ENCODE data around the gene TRDN. TPM values are rescaled to one million over a fixed set of nuclear protein-coding genes. Genes with fewer than 3 reads are reported as not detected.
"Not testable (repeated sequence)": the region's sequence is repeated elsewhere in the genome, so short reads cannot be mapped to it uniquely, and the experiment has no call there.

The TRDN gene
- polyA plus RNA-seq, 1 experiment: not detected

- POLR2A ChIA-PET: no interaction called here
- no peak for DNase-seq (ENCODE audit: low read depth)
- TF ChIP-seq CTCF (IDR thresholded peaks at IDR 0.05; ENCODE audit: insufficient read depth, low read depth, low read length): no peak
- Histone ChIP-seq H3K4me3 (ENCODE audit: low read depth, low read length) (no peak overlapping the region), H3K27me3 (ENCODE audit: control insufficient read depth, insufficient read depth, low read length) (no peaks in the 10 kb centered on the region), H3K36me3 (ENCODE audit: control insufficient read depth, insufficient read depth, low read length) (no peaks in the 10 kb centered on the region)
- CTCF ChIA-PET: no interaction called here
These were observed 67.2 kb downstream of the TRDN start for GRCh38 chr6:123569575-123569974.

- no peak for TF ChIP-seq CTCF (IDR thresholded peaks at IDR 0.05; ENCODE audit: insufficient read depth, low read depth, low read length)
- no peaks in the 10 kb centered on the region for H3K36me3 ChIP-seq (ENCODE audit: control insufficient read depth, insufficient read depth, low read length)
- no peak for DNase-seq (ENCODE audit: low read depth)
- CTCF ChIA-PET: no interaction called here
- H3K4me3 ChIP-seq (ENCODE audit: low read depth, low read length): no peak overlapping the region
- POLR2A ChIA-PET: no interaction called here
- H3K27me3 ChIP-seq (ENCODE audit: control insufficient read depth, insufficient read depth, low read length): no peaks in the 10 kb centered on the region
These were observed 71.2 kb downstream of the TRDN start for GRCh38 chr6:123565529-123565928.

DNA sequence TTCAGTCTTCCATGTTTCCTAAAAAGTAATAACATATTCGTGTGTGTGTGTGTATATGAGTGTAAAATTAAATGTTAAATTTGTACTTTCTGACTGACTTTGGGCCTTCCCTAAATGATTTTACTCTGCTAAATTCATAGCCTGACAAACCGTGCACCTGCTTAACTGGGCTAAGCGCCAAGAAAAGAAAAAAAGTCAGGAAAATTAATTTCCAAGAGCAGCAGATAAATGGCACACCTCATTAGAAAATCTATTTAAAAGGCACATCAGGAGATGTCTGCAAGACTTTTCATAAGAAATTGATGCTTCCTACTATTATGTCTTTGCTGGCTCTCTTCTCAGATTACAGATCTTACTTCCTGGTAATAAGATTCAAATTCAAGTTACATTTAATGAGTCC lies 72.4 kb downstream of the TRDN start:
- ChIA-PET POLR2A (no interaction called here), CTCF (no interaction called here)
- DNase-seq (ENCODE audit: low read depth): no peak
- no peak overlapping the region for H3K4me3 ChIP-seq (ENCODE audit: low read depth, low read length)
- no peak for TF ChIP-seq CTCF (IDR thresholded peaks at IDR 0.05; ENCODE audit: insufficient read depth, low read depth, low read length)
- H3K27me3 ChIP-seq (ENCODE audit: control insufficient read depth, insufficient read depth, low read length): no peaks in the 10 kb centered on the region
- no peaks in the 10 kb centered on the region for H3K36me3 ChIP-seq (ENCODE audit: control insufficient read depth, insufficient read depth, low read length)

DNA sequence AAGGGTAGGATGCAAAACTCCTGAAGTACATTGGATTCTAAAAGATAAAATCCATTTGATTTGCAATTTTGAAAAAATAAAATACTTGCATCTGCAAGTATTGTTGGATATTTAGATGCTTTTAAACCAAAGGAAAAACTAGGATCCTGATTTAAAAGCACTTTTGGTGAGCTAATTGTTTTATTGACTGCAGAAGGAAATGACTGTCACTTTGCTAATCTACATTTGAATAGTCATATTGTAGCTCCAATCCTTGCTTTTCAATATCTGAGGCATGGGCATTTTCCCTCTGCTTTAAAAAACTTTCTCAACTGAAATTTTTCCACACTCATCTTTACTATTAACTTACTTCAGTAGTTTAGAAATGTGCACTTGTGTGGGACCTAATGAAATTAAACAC lies 74.1 kb downstream of the TRDN start:
- no peaks in the 10 kb centered on the region for H3K27me3 ChIP-seq (ENCODE audit: control insufficient read depth, insufficient read depth, low read length)
- H3K36me3 ChIP-seq (ENCODE audit: control insufficient read depth, insufficient read depth, low read length): no peaks in the 10 kb centered on the region
- no peak overlapping the region for H3K4me3 ChIP-seq (ENCODE audit: low read depth, low read length)
- no peak for DNase-seq (ENCODE audit: low read depth)
- ChIA-PET POLR2A (no interaction called here), CTCF (no interaction called here)
- no peak for TF ChIP-seq CTCF (IDR thresholded peaks at IDR 0.05; ENCODE audit: insufficient read depth, low read depth, low read length)

DNA sequence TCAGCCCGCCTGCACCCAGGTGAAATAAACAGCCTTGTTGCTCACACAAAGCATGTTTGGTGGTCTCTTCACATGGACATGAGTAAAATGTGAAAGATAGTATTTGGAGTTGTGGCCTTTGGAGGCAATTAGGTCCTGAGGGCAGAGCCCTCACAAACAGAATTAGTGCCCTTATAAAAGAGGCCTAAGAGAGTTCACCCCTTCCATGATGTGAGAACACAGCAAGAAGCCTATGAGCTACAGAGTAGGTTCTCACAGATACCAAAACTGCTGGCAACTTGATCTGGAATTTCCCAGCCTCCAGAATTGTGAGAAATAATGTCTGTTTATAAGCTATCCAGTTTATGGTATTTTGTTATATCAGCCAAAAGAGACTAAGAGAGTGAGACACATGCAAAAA lies 74.5 kb downstream of the TRDN start:
- ChIA-PET POLR2A (no interaction called here), CTCF (interaction anchor here (0.6 kb wide), 1 partner anchor 14 kb away, joined by 3 read pairs; no protein-coding TSS in a partner anchor)
- DNase-seq (ENCODE audit: low read depth): no peak
- no peak for TF ChIP-seq CTCF (IDR thresholded peaks at IDR 0.05; ENCODE audit: insufficient read depth, low read depth, low read length)
- H3K4me3 ChIP-seq (ENCODE audit: low read depth, low read length): no peak overlapping the region
- H3K27me3 ChIP-seq (ENCODE audit: control insufficient read depth, insufficient read depth, low read length): no peaks in the 10 kb centered on the region
- H3K36me3 ChIP-seq (ENCODE audit: control insufficient read depth, insufficient read depth, low read length): no peaks in the 10 kb centered on the region

GRCh38 chr6:123559816-123560215 lies 76.9 kb downstream of the TRDN start:
- POLR2A ChIA-PET; H3K4me3 ChIP-seq (ENCODE audit: low read depth, low read length); DNase-seq (ENCODE audit: low read depth); CTCF ChIA-PET; H3K27me3 ChIP-seq (ENCODE audit: control insufficient read depth, insufficient read depth, low read length); H3K36me3 ChIP-seq (ENCODE audit: control insufficient read depth, insufficient read depth, low read length): not testable (repeated sequence)

DNA sequence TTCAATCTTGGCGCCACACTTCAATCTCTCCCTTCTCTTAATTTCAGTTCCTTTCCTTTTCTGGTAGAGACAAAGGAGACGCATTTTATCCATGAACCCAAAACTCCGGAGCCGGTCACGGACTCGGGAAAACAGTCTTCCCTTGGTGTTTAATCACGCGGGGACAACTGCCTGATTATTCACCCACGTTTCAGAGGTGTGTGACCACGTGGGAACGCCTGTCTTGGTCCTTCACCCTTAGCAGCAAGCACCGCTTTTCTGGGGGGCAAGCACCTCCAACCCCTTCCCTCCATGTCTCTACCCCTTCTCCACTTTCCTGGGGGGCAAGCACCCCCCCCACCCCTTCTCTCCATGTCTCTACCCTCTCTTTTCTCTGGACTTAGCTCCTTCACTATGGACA lies 79.3 kb downstream of the TRDN start:
- H3K4me3 ChIP-seq (ENCODE audit: low read depth, low read length); CTCF ChIA-PET; DNase-seq (ENCODE audit: low read depth); POLR2A ChIA-PET; H3K27me3 ChIP-seq (ENCODE audit: control insufficient read depth, insufficient read depth, low read length); H3K36me3 ChIP-seq (ENCODE audit: control insufficient read depth, insufficient read depth, low read length): not testable (repeated sequence)
